HG02884 (cell line): ENCODE data around the gene RASAL2.
"Not testable (repeated sequence)": the region's sequence is repeated elsewhere in the genome, so short reads cannot be mapped to it uniquely, and the experiment has no call there.

Source experiments
- ATAC-seq: cut with Tn5 transposase; IDR thresholded peaks from one replicate; pipeline ENCODE4 v1.9.1; 2021; ENCODE audit warnings: mild to moderate bottlenecking, moderate library complexity; ENCODE audit not compliant: unreplicated experiment

RASAL2 gene

GRCh38 chr1:178109348-178110143 lies 15.6 kb downstream of the RASAL2 start:
- ATAC-seq = no peak

GRCh38 chr1:178115260-178115659 lies 21.4 kb downstream of the RASAL2 start:
- ATAC-seq = no peak

- no peak for ATAC-seq
These were observed 24.6 kb downstream of the RASAL2 start for GRCh38 chr1:178118524-178118923.

- ATAC-seq = no peak
These were observed 25.7 kb downstream of the RASAL2 start for GRCh38 chr1:178119628-178120027.

GRCh38 chr1:178120088-178120487 lies 26.2 kb downstream of the RASAL2 start:
- no peak for ATAC-seq

GRCh38 chr1:178120520-178121052 lies 26.7 kb downstream of the RASAL2 start:
- not testable (repeated sequence) for ATAC-seq

GRCh38 chr1:178121883-178122282 lies 28.0 kb downstream of the RASAL2 start:
- peak; percentile 2 for ATAC-seq

GRCh38 chr1:178122283-178122682 lies 28.4 kb downstream of the RASAL2 start:
- peak; percentile 85 for ATAC-seq

- no peak for ATAC-seq
These were observed 30.2 kb downstream of the RASAL2 start for GRCh38 chr1:178124115-178124514.

GRCh38 chr1:178126261-178126660 lies 32.4 kb downstream of the RASAL2 start:
- ATAC-seq = no peak

- peak; percentile 60 for ATAC-seq
These were observed 32.9 kb downstream of the RASAL2 start for GRCh38 chr1:178126741-178127185.

- ATAC-seq = no peak
These were observed 33.7 kb downstream of the RASAL2 start for GRCh38 chr1:178127482-178128191.

GRCh38 chr1:178133239-178133989 lies 39.5 kb downstream of the RASAL2 start:
- no peak for ATAC-seq

GRCh38 chr1:178134061-178134460 lies 40.2 kb downstream of the RASAL2 start:
- no peak for ATAC-seq

GRCh38 chr1:178137238-178137637 lies 43.3 kb downstream of the RASAL2 start:
- no peak for ATAC-seq

GRCh38 chr1:178142806-178143205 lies 48.9 kb downstream of the RASAL2 start:
- no peak for ATAC-seq

GRCh38 chr1:178143730-178144690 lies 50.1 kb downstream of the RASAL2 start:
- no peak for ATAC-seq

GRCh38 chr1:178145605-178146004 lies 51.7 kb downstream of the RASAL2 start:
- no peak for ATAC-seq

- no peak for ATAC-seq
These were observed 52.5 kb downstream of the RASAL2 start for GRCh38 chr1:178146436-178146835.

- no peak for ATAC-seq
These were observed 56.7 kb downstream of the RASAL2 start for GRCh38 chr1:178150610-178151009.
